SK-N-SH (cell line): Measurements from ENCODE around the gene COMMD3. TPM values are rescaled to one million over a fixed set of nuclear protein-coding genes. Genes with fewer than 3 reads are reported as not detected.

Experiments
- CTCF ChIA-PET: fragments of 300-600, 350-600 bp; formaldehyde crosslinking; extraction: SDS; loops from one replicate; lab custom pipeline; 2021; lab: Yijun Ruan, JAX
- POLR2A ChIA-PET: fragments of 350-600 bp; sonication (Branson Sonifier 250); formaldehyde crosslinking; extraction: SDS; loops from one replicate; lab custom pipeline; 2020; ENCODE audit warnings: antibody characterized with exemption, inconsistent platforms; lab: Yijun Ruan, JAX
- DNase-seq: peaks from one replicate; pipeline ENCODE4 v3.0.0; 2012
- H2AFZ ChIP-seq: fragments of 200-600 bp; sonication (generic); 2 replicates; pipeline ENCODE4 v1.8.1; 2016; ENCODE audit warnings: antibody characterized with exemption, mild to moderate bottlenecking, low read depth
- H3F3A ChIP-seq: fragments of 200-600 bp; sonication (generic); replicated peaks from 2 replicates; pipeline ENCODE3; 2016; ENCODE audit warnings: antibody characterized with exemption, mild to moderate bottlenecking; ENCODE audit not compliant: insufficient read depth
- H3K27ac ChIP-seq, 2 experiments: fragments of 200-500 bp in 1 of 2; fragments of 200-600 bp in 1 of 2; sonication (Bioruptor generic) in 1 of 2; sonication (generic), shearing (Covaris generic) in 1 of 2; 2 replicates each; pipeline versions ENCODE4 v1.5.1 to v1.6.1; 2014 to 2016; ENCODE audit warnings: low read depth in 2 of 2, inconsistent platforms in 1 of 2, low read length in 1 of 2, mild to moderate bottlenecking in 1 of 2, mixed read lengths in 1 of 2
- H3K27me3 ChIP-seq: fragments of 200-600 bp; sonication (generic), shearing (Covaris generic); 2 replicates; pipeline ENCODE4 v1.6.1; 2016; ENCODE audit warnings: mixed run types; ENCODE audit not compliant: insufficient read depth
- H3K36me3 ChIP-seq, 2 experiments: fragments of 200-500 bp in 1 of 2; fragments of 200-600 bp in 1 of 2; sonication (Bioruptor generic) in 1 of 2; sonication (generic) in 1 of 2; replicated peaks in 1 of 2; 2 replicates each; pipeline versions ENCODE3 to v1.5.1; 2014 to 2016; ENCODE audit warnings: low read length in 1 of 2, mild to moderate bottlenecking in 1 of 2; ENCODE audit not compliant: insufficient read depth in 2 of 2, control insufficient read depth in 1 of 2
- H3K4me1 ChIP-seq, 2 experiments: fragments of 200-500 bp in 1 of 2; fragments of 200-600 bp in 1 of 2; sonication (Bioruptor generic) in 1 of 2; sonication (generic), shearing (Covaris generic) in 1 of 2; 2 replicates each; pipeline versions ENCODE4 v1.5.1 to v1.6.1; 2014 to 2016; ENCODE audit warnings: low read depth in 1 of 2, low read length in 1 of 2, mixed run types in 1 of 2; ENCODE audit not compliant: insufficient read depth in 2 of 2, control insufficient read depth in 1 of 2
- H3K4me2 ChIP-seq: fragments of 200-600 bp; sonication (generic), shearing (Covaris generic); 2 replicates; pipeline ENCODE4 v1.6.1; 2017; ENCODE audit warnings: mixed run types
- H3K4me3 ChIP-seq, 2 experiments: fragments of 200-500 bp in 1 of 2; fragments of 200-600 bp in 1 of 2; sonication (Bioruptor generic) in 1 of 2; sonication (generic), shearing (Covaris generic) in 1 of 2; 2 replicates each; pipeline versions ENCODE4 v1.5.1 to v1.8.1; 2014 to 2016; ENCODE audit warnings: low read depth in 2 of 2, inconsistent platforms in 1 of 2, low read length in 1 of 2, mild to moderate bottlenecking in 1 of 2, mixed read lengths in 1 of 2, moderate library complexity in 1 of 2
- H3K79me2 ChIP-seq: fragments of 200-600 bp; sonication (generic); 2 replicates; pipeline ENCODE4 v1.8.1; 2017; ENCODE audit warnings: mild to moderate bottlenecking; ENCODE audit not compliant: insufficient read depth
- H3K9ac ChIP-seq: fragments of 200-600 bp; sonication (generic); 2 replicates; pipeline ENCODE4 v1.6.1; 2017; ENCODE audit warnings: mixed run types
- H3K9me2 ChIP-seq: fragments of 200-600 bp; sonication (generic); 2 replicates; pipeline ENCODE4 v1.6.1; 2017; ENCODE audit warnings: mixed run types
- H3K9me3 ChIP-seq: fragments of 200-600 bp; sonication (generic); 2 replicates; pipeline ENCODE4 v1.6.1; 2017; ENCODE audit warnings: mixed run types, mild to moderate bottlenecking, moderate library complexity
- H4K20me1 ChIP-seq: fragments of 200-600 bp; sonication (generic); 2 replicates; pipeline ENCODE4 v1.6.1; 2017; ENCODE audit warnings: mild to moderate bottlenecking, mixed run types; ENCODE audit not compliant: insufficient read depth
- ELF1 ChIP-seq: IDR thresholded peaks from 2 replicates; pipeline ENCODE4 v1.4.0; 2012
- EZH2phosphoT487 ChIP-seq: fragments of 200-600 bp; sonication (generic); IDR thresholded peaks from 2 replicates; pipeline ENCODE4 v1.6.1; 2017; ENCODE audit warnings: low read depth, mixed run types, mild to moderate bottlenecking, antibody characterized with exemption, moderate library complexity, borderline replicate concordance
- FOXJ3 ChIP-seq: sonication (generic); formaldehyde crosslinking; IDR thresholded peaks from 2 replicates; pipeline ENCODE4 v1.5.1; 2020; ENCODE audit warnings: mild to moderate bottlenecking, missing genetic modification reagents
- GABPA ChIP-seq: IDR thresholded peaks from 2 replicates; pipeline ENCODE4 v1.4.0; 2012; ENCODE audit warnings: low read depth, mild to moderate bottlenecking
- GATA2 ChIP-seq: sonication (generic); formaldehyde crosslinking; IDR thresholded peaks from 2 replicates; pipeline ENCODE4 v1.5.0; 2020; ENCODE audit warnings: mild to moderate bottlenecking, missing genetic modification reagents
- MEF2A ChIP-seq: IDR thresholded peaks from 2 replicates; pipeline ENCODE4 v1.4.0; 2012; ENCODE audit warnings: low read depth, borderline replicate concordance
- MXI1 ChIP-seq: IDR thresholded peaks from 2 replicates; pipeline ENCODE4 v1.6.1; 2012; ENCODE audit warnings: mild to moderate bottlenecking, low read depth, low read length, improper control_type of control experiment
- RAD21 ChIP-seq: IDR thresholded peaks from 2 replicates; pipeline ENCODE4 v1.6.1; 2012; ENCODE audit warnings: mild to moderate bottlenecking, low read length
- RCOR1 ChIP-seq: fragments of 150-350 bp; IDR thresholded peaks from 2 replicates; pipeline ENCODE4 v1.6.1; 2017; ENCODE audit warnings: antibody characterized with exemption, low read length
- SIN3A ChIP-seq: IDR thresholded peaks from 2 replicates; pipeline ENCODE4 v1.6.1; 2012; ENCODE audit warnings: low read depth, mild to moderate bottlenecking, low read length, moderate library complexity, borderline replicate concordance
- TEAD4 ChIP-seq: IDR thresholded peaks from 2 replicates; pipeline ENCODE4 v1.4.0; 2012; ENCODE audit warnings: mild to moderate bottlenecking, borderline replicate concordance; ENCODE audit not compliant: insufficient read depth
- WGBS: methylation state at CpG from one replicate; pipeline ENCODE4 v1.1.6; 2017; ENCODE audit warnings: low lambda C conversion rate; 5-methylcytosine and 5-hydroxymethylcytosine counted together
- polyA plus RNA-seq, 3 experiments: library from polyadenylated mRNA; depleted of rRNA; stranded (reverse); fragments of >200 nt; gene quantifications; 2 replicates each; pipeline ENCODE4 v1.2.3, GENCODE V29; 2012
- TF ChIP-seq, protein P1 (sequence below): IDR thresholded peaks from 2 replicates; pipeline ENCODE4 v1.4.0; 2012; ENCODE audit warnings: low read depth, borderline replicate concordance

Gene COMMD3
- polyA plus RNA-seq, 1 of the 3 experiments (the other 2 are of a cell fraction) = 26.9 TPM

DNA sequence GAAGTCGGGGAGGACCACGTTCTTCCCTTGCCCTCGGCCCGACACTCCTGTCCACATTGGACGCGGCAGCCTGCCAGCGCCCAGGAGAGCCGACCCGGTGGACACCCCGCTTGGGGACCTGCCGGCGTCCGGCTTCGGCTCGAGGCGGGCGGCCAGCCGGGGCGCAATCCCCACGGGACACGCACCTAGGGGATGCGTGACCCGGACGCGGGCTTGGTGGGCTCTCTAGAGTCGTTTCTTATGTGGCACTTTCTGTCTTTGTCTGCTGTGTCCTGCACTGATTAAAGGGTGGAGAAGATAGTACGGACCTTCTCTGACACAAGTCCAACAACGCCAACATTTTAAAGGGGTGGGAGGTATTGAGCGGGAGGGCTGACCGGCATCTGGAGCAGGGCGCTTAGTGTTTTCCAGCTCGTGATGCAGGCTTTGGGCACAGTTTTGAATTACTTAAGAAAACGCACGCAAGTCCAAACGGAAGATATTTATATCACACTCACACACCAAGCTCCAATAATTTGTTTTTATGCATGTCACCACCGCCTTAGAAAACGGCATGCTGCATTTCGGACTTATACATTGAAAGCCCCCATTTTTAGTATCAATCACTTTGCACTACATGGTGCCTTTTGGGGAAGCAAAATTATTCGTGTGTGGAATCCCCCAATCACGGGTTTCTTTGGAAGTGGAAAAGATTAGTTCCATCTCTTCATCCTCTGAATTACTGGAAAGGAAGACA lies 25.2 kb downstream of the COMMD3 start:
- Histone ChIP-seq H3K27ac (peak overlapping the region; percentile 91 to 92), H3K4me1 (peaks cover 0 to 13% of the 10 kb centered on the region in 2 experiments; a peak in 2 of 4 replicates), H3K9me3 (no peaks in the 10 kb centered on the region), H3K4me3 (peak overlapping the region; percentile 72 to 84), H3K9ac (peak overlapping the region; percentile 90), H3K4me2 (peak overlapping the region; percentile 96), H3K9me2 (no peaks in the 10 kb centered on the region), H3K79me2 (no peaks in the 10 kb centered on the region), H3F3A (no peaks in the 10 kb centered on the region), H2AFZ (peak overlapping the region; percentile 88), H4K20me1 (no peaks in the 10 kb centered on the region), H3K27me3 (peaks cover 58% of the 10 kb centered on the region), H3K36me3 (no peaks in the 10 kb centered on the region)
- POLR2A ChIA-PET = no interaction called here
- TF ChIP-seq GABPA (0 out of 2 replicates have a peak, but pooled peaks have one; percentile 1), FOXJ3 (CRISPR knock-in tag) (no peak)
- CTCF ChIA-PET = interaction anchor here (1.3 to 2.0 kb wide), 5 partner anchors 22 to 648 kb away, joined by 4 to 13 read pairs (median 4); no protein-coding TSS in a partner anchor
- peak; percentile 79 for DNase-seq
- 9% methylated on average over 23 of the region's 40 CpGs for WGBS

DNA sequence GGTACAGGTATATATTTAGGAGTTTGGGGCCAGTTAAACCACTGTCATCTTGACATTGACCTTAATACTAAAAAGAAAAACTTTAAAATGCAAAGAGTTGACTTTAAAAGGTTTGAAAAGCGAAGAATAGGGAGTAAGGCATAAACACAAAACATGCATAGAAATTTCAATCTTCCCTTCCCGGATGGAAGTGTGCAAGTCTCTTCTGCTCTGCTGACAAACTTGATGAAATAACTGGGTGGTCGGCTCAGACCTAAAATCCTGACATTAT lies 25.7 kb downstream of the COMMD3 start:
- Histone ChIP-seq H3K9ac (no peak overlapping the region), H2AFZ (no peak overlapping the region), H3K4me2 (peak overlapping the region; percentile 96; the same call in 1 of the 2 replicates), H3F3A (no peaks in the 10 kb centered on the region), H3K9me2 (no peaks in the 10 kb centered on the region), H3K79me2 (no peaks in the 10 kb centered on the region), H3K27ac (no peak overlapping the region), H3K4me3 (peak overlapping the region in 1 of 2 experiments; percentile 72; a peak in 1 of 4 replicates), H3K36me3 (no peaks in the 10 kb centered on the region), H4K20me1 (no peaks in the 10 kb centered on the region), H3K27me3 (peaks cover 58% of the 10 kb centered on the region), H3K9me3 (no peaks in the 10 kb centered on the region), H3K4me1 (peaks cover 0 to 13% of the 10 kb centered on the region in 2 experiments; a peak in 2 of 4 replicates)
- WGBS = 54% methylated on average over 3 of the region's 3 CpGs
- POLR2A ChIA-PET = no interaction called here
- CTCF ChIA-PET = interaction anchor here (1.4 kb wide), 1 partner anchor 244 kb away, joined by 4 read pairs; no protein-coding TSS in a partner anchor
- no peak for DNase-seq
- TF ChIP-seq RAD21 (no peak), EZH2phosphoT487 (no peak), MEF2A (no peak), ELF1 (no peak), GATA2 (CRISPR knock-in tag) (no peak), SIN3A (no peak), MXI1 (no peak), RCOR1 (no peak), TEAD4 (no peak)
- TF ChIP-seq, protein P1, sequence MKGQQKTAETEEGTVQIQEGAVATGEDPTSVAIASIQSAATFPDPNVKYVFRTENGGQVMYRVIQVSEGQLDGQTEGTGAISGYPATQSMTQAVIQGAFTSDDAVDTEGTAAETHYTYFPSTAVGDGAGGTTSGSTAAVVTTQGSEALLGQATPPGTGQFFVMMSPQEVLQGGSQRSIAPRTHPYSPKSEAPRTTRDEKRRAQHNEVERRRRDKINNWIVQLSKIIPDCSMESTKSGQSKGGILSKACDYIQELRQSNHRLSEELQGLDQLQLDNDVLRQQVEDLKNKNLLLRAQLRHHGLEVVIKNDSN = no peak
